ENCODE data around the gene GGA2.

The GGA2 gene

DNA sequence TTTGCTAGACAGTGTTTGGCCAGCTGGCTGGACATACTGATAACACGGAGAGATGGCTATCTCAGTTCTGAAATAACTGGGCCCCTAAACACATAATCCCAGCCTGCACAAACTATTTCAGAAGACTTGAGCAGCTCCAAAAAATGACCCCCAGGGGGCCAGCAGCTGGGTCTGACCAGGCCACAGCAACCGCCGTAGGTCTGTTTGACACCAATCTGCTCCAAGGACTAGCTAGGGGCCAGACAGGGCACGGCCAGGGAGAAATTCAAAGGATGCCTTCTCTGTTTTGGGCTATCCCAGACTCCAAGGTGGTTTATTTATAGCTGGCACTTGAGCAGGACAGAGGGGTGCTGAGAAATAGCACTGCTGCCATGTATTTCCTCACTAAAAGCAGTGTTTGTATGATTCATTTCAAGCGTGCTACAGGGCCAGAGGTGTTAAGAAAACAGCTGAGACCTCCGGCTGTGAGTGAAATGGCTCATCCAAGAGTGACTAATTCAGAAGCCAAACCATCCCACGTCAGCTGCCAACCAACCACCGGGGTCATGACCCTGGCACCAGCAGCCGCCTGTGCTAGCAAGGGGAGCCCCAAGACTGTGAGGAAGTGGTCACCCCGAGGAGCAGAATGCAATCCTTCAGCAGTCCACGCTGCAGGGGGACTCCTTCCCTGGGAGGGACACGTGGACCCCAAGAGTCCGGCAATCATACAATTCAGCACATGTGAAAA is 5.7 kb downstream of the GGA2 start:
- Histone ChIP-seq H3K4me1 (peaks cover 87 to 95% (median 90%) of the 10 kb centered on the region in 10 experiments), H3K9me3 (replicated peaks in 1 of 11) (no peaks in the 10 kb centered on the region), H3K27ac (peak overlapping the region in 6 of 11 experiments; percentile 3 to 68 (median 52); a peak in 8 of 22 replicates), H3K9ac (peak overlapping the region in 3 of 11 experiments; percentile 44 to 45 (median 44); a peak in 8 of 22 replicates), H4K20me1 (peaks cover 99 to 100% (median 100%) of the 10 kb centered on the region in 11 experiments), H3K36me3 (peaks cover 23 to 85% (median 61%) of the 10 kb centered on the region in 11 experiments; a peak in 21 of 22 replicates), H3K27me3 (no peaks in the 10 kb centered on the region), H3K4me3 (peak overlapping the region in 2 of 10 experiments; percentile 25 to 91; a peak in 1 of 20 replicates), H3K4me2 (peak overlapping the region; percentile 31 to 97 (median 93))
- TF ChIP-seq Cebpa-rat (IDR thresholded peaks at IDR 0.05) = no peak

GRCh38 chr16:23504076-23504452 is 6.2 kb downstream of the GGA2 start:
- TF ChIP-seq Cebpa-rat (IDR thresholded peaks at IDR 0.05) = no peak
- peak overlapping the region in 3 of 11 experiments; percentile 44 to 45 (median 44); a peak in 8 of 22 replicates for H3K9ac ChIP-seq
- H4K20me1 ChIP-seq = peaks cover 100% of the 10 kb centered on the region in 11 experiments
- peaks cover 23 to 88% (median 61%) of the 10 kb centered on the region in 11 experiments; a peak in 21 of 22 replicates for H3K36me3 ChIP-seq
- peaks cover 91 to 98% (median 94%) of the 10 kb centered on the region in 10 experiments for H3K4me1 ChIP-seq
- H3K4me3 ChIP-seq = no peak overlapping the region
- H3K27me3 ChIP-seq = no peaks in the 10 kb centered on the region
- H3K4me2 ChIP-seq = peak overlapping the region; percentile 31 to 97 (median 93); a peak in 21 of 22 replicates
- peak overlapping the region in 6 of 11 experiments; percentile 3 to 68 (median 52); a peak in 7 of 22 replicates for H3K27ac ChIP-seq
- no peaks in the 10 kb centered on the region for H3K9me3 ChIP-seq (replicated peaks in 1 of 11)

DNA sequence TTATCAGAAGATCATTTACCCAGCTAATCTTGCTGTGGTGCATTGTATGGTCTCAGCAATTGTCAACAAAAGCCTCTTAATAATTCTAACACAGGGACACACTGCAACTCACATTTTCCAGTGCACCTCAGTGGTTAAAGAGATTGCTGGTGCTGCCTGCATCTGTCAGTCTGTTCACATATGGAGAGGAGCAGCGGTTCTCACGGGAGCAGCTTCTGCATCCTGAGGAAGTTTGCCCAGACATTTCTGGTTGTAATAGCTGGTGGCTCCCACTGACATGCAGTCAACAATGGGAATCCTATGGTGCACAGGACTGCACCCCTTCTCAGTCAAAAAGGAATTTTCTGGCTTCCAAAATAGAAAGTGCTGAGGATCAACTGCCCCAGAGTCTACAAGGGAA is 7.8 kb downstream of the GGA2 start:
- no peak overlapping the region for H3K4me3 ChIP-seq
- peak overlapping the region; percentile 17 to 87 (median 46); a peak in 21 of 22 replicates for H3K4me2 ChIP-seq
- 0 out of 22 replicates have a peak overlapping the region, but pooled peaks of 2 of the 11 experiments have one; percentile 0 to 10 for H3K9ac ChIP-seq
- peaks cover 89 to 99% (median 96%) of the 10 kb centered on the region in 10 experiments for H3K4me1 ChIP-seq
- H3K27ac ChIP-seq = no peak overlapping the region
- H4K20me1 ChIP-seq = peaks cover 99 to 100% (median 100%) of the 10 kb centered on the region in 11 experiments
- H3K36me3 ChIP-seq = peaks cover 23 to 89% (median 59%) of the 10 kb centered on the region in 11 experiments; a peak in 21 of 22 replicates
- H3K9me3 ChIP-seq (replicated peaks in 1 of 11) = no peaks in the 10 kb centered on the region
- H3K27me3 ChIP-seq = no peaks in the 10 kb centered on the region
- no peak for TF ChIP-seq Cebpa-rat (IDR thresholded peaks at IDR 0.05)

DNA sequence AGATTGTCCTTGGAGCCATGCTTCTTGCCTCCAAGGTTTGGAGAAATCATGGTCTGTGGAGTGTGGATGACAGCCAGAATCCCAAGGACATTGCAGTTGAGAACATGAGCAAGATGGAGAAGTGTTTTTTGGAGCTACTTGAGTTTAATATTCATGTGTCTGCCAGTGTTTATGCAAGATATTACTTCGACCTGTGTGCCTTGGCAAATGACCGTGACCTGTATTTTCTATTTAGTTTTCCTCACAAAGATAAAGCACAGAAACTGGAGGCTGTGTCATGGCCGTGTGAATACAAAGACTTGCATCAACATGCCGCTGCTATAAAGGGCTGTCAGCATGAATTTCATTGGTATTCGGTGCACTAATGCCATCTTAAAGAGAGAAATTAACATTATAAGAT is 9.0 kb downstream of the GGA2 start:
- peak overlapping the region in 1 of 11 experiments; percentile 25; a peak in 2 of 22 replicates for H3K27ac ChIP-seq
- TF ChIP-seq Cebpa-rat (IDR thresholded peaks at IDR 0.05) = no peak
- no peaks in the 10 kb centered on the region for H3K9me3 ChIP-seq (replicated peaks in 1 of 11)
- no peaks in the 10 kb centered on the region for H3K27me3 ChIP-seq
- H3K9ac ChIP-seq = no peak overlapping the region
- H3K36me3 ChIP-seq = peaks cover 26 to 89% (median 61%) of the 10 kb centered on the region in 11 experiments
- H3K4me3 ChIP-seq = no peak overlapping the region
- peaks cover 89 to 99% (median 94%) of the 10 kb centered on the region in 10 experiments for H3K4me1 ChIP-seq
- peak overlapping the region; percentile 7 to 87 (median 63); a peak in 18 of 22 replicates for H3K4me2 ChIP-seq
- H4K20me1 ChIP-seq = peaks cover 92 to 100% (median 100%) of the 10 kb centered on the region in 11 experiments

GRCh38 chr16:23500862-23501225 is 9.4 kb downstream of the GGA2 start:
- peak overlapping the region; percentile 7 to 87 (median 63); a peak in 21 of 22 replicates for H3K4me2 ChIP-seq
- peaks cover 88 to 100% (median 100%) of the 10 kb centered on the region in 11 experiments for H4K20me1 ChIP-seq

GRCh38 chr16:23500212-23500861 is 10.0 kb downstream of the GGA2 start:
- TF ChIP-seq Cebpa-rat (IDR thresholded peaks at IDR 0.05) = no peak
- Histone ChIP-seq H3K4me1 (peaks cover 80 to 99% (median 85%) of the 10 kb centered on the region in 10 experiments), H3K9ac (peak overlapping the region in 9 of 11 experiments; percentile 12 to 53 (median 33); a peak in 8 of 22 replicates), H3K27me3 (no peaks in the 10 kb centered on the region), H3K4me2 (peak overlapping the region; percentile 7 to 87 (median 63)), H3K4me3 (no peak overlapping the region), H3K36me3 (peaks cover 36 to 95% (median 64%) of the 10 kb centered on the region in 11 experiments), H3K27ac (peak overlapping the region in 7 of 11 experiments; percentile 21 to 43 (median 31); a peak in 8 of 22 replicates), H4K20me1 (peaks cover 87 to 100% (median 100%) of the 10 kb centered on the region in 11 experiments), H3K9me3 (replicated peaks in 1 of 11) (no peaks in the 10 kb centered on the region)

More at GRCh38 chr16:23500862-23501225, 9.4 kb downstream of the GGA2 start:
- no peak for TF ChIP-seq Cebpa-rat (IDR thresholded peaks at IDR 0.05)
- H3K36me3 ChIP-seq = peaks cover 31 to 89% (median 61%) of the 10 kb centered on the region in 11 experiments
- H3K4me3 ChIP-seq = no peak overlapping the region
- peaks cover 85 to 99% (median 89%) of the 10 kb centered on the region in 10 experiments for H3K4me1 ChIP-seq
- H3K9ac ChIP-seq = no peak overlapping the region
- H3K27me3 ChIP-seq = no peaks in the 10 kb centered on the region
- no peaks in the 10 kb centered on the region for H3K9me3 ChIP-seq (replicated peaks in 1 of 11)
- peak overlapping the region in 1 of 11 experiments; percentile 25; a peak in 2 of 22 replicates for H3K27ac ChIP-seq

- H3K36me3 ChIP-seq = peaks cover 41 to 95% (median 67%) of the 10 kb centered on the region in 11 experiments
- H3K27me3 ChIP-seq = no peaks in the 10 kb centered on the region
- no peak overlapping the region for H3K4me3 ChIP-seq
- peaks cover 75 to 94% (median 79%) of the 10 kb centered on the region in 10 experiments for H3K4me1 ChIP-seq
- peak overlapping the region in 7 of 11 experiments; percentile 6 to 43 (median 31); a peak in 7 of 22 replicates for H3K27ac ChIP-seq
- peak overlapping the region in 9 of 11 experiments; percentile 12 to 53 (median 33); a peak in 10 of 22 replicates for H3K9ac ChIP-seq
- no peaks in the 10 kb centered on the region for H3K9me3 ChIP-seq (replicated peaks in 1 of 11)
- peak overlapping the region; percentile 7 to 87 (median 63) for H3K4me2 ChIP-seq
- TF ChIP-seq Cebpa-rat (IDR thresholded peaks at IDR 0.05) = no peak
- H4K20me1 ChIP-seq = peaks cover 81 to 100% (median 100%) of the 10 kb centered on the region in 11 experiments
Measured at GRCh38 chr16:23499801-23500200, 10.5 kb downstream of the GGA2 start.

DNA sequence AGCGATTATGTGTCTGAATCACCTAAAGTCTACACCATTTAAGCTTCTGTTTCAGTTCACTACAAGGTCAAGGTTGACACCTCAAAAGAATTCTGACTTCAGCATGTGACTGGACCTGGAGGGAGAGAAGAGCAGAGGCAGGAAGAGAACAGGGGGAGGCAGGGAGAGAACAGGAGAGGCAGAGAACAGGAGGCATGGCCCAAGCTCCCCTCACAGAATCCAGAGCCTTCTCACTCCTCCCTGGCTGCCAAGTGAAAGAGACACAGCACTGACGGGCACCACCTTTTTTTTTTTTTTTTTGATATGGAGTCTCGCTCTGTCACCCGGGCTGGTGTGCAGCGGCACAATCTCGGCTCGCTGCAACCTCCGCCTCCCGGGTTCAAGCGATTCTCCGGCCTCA is 11.4 kb downstream of the GGA2 start:
- H3K9ac ChIP-seq = peak overlapping the region in 4 of 11 experiments; percentile 1 to 68 (median 28); a peak in 5 of 22 replicates
- TF ChIP-seq Cebpa-rat (IDR thresholded peaks at IDR 0.05) = no peak
- H3K4me3 ChIP-seq = no peak overlapping the region
- no peaks in the 10 kb centered on the region for H3K9me3 ChIP-seq (replicated peaks in 1 of 11)
- H3K27ac ChIP-seq = peak overlapping the region in 4 of 11 experiments; percentile 23 to 47 (median 28); a peak in 4 of 22 replicates
- H3K4me1 ChIP-seq = peaks cover 66 to 85% (median 70%) of the 10 kb centered on the region in 10 experiments
- peaks cover 51 to 95% (median 70%) of the 10 kb centered on the region in 11 experiments for H3K36me3 ChIP-seq
- peak overlapping the region in 5 of 11 experiments; percentile 11 to 92 (median 72); a peak in 7 of 22 replicates for H3K4me2 ChIP-seq
- peaks cover 79 to 100% (median 100%) of the 10 kb centered on the region in 11 experiments for H4K20me1 ChIP-seq
- no peaks in the 10 kb centered on the region for H3K27me3 ChIP-seq
